Ishikawa (cell line): ENCODE data around the gene CRMP1.
A peak's percentile ranks its signal among the peaks of the same experiment; 100 is the strongest.

Experiments
- CEBPB ChIP-seq: IDR thresholded peaks from 2 replicates; pipeline ENCODE4 v1.6.1; 2012
- CREB1 ChIP-seq: IDR thresholded peaks from 2 replicates; pipeline ENCODE4 v1.6.1; 2012; ENCODE audit warnings: low read depth
- EGR1 ChIP-seq: IDR thresholded peaks from 2 replicates; pipeline ENCODE4 v1.6.1; 2012
- EP300 ChIP-seq: IDR thresholded peaks from 2 replicates; pipeline ENCODE4 v1.6.1; 2012; ENCODE audit warnings: borderline replicate concordance
- FOXM1 ChIP-seq: IDR thresholded peaks from 2 replicates; pipeline ENCODE4 v1.6.1; 2012; ENCODE audit warnings: low read depth, borderline replicate concordance
- MAX ChIP-seq: IDR thresholded peaks from 2 replicates; pipeline ENCODE4 v1.6.1; 2012
- NFIC ChIP-seq: IDR thresholded peaks from 2 replicates; pipeline ENCODE4 v1.6.1; 2012
- RAD21 ChIP-seq: IDR thresholded peaks from 2 replicates; pipeline ENCODE4 v1.6.1; 2012; ENCODE audit warnings: low read depth
- REST ChIP-seq: IDR thresholded peaks from 2 replicates; pipeline ENCODE4 v1.6.1; 2012; ENCODE audit warnings: low read depth, mild to moderate bottlenecking
- TAF1 ChIP-seq: IDR thresholded peaks from 2 replicates; pipeline ENCODE4 v1.6.1; 2012; ENCODE audit warnings: low read depth, mild to moderate bottlenecking
- TCF12 ChIP-seq: IDR thresholded peaks from 2 replicates; pipeline ENCODE4 v1.6.1; 2012; ENCODE audit warnings: low read depth
- TEAD4 ChIP-seq: IDR thresholded peaks from 2 replicates; pipeline ENCODE4 v1.6.1; 2012
- USF1 ChIP-seq: IDR thresholded peaks from 2 replicates; pipeline ENCODE4 v1.6.1; 2012
- YY1 ChIP-seq: IDR thresholded peaks from 2 replicates; pipeline ENCODE4 v1.6.1; 2012; ENCODE audit warnings: low read depth
- ZBTB7A ChIP-seq: IDR thresholded peaks from 2 replicates; pipeline ENCODE4 v1.6.1; 2012; ENCODE audit warnings: low read depth

Gene CRMP1

GRCh38 chr4:5932035-5932568 is 39.2 kb upstream of the CRMP1 start:
- TF ChIP-seq REST (peak; percentile 62), CEBPB (no peak)

- no peak for TF ChIP-seq CREB1
- no peak for TF ChIP-seq CEBPB
- TF ChIP-seq NFIC = no peak
These were observed 38.6 kb upstream of the CRMP1 start for GRCh38 chr4:5931526-5931925.

GRCh38 chr4:5930876-5931275 is 38.0 kb upstream of the CRMP1 start:
- TF ChIP-seq EGR1 (no peak), ZBTB7A (no peak), TEAD4 (no peak), EP300 (no peak), MAX (no peak), CREB1 (no peak), NFIC (no peak), FOXM1 (no peak), RAD21 (no peak), TAF1 (no peak), TCF12 (no peak), REST (no peak), CEBPB (no peak), USF1 (no peak)

GRCh38 chr4:5930456-5930855 is 37.6 kb upstream of the CRMP1 start:
- no peak for TF ChIP-seq FOXM1
- no peak for TF ChIP-seq EP300
- no peak for TF ChIP-seq YY1
- TF ChIP-seq ZBTB7A = no peak

- TF ChIP-seq TCF12 (no peak), TAF1 (no peak), YY1 (no peak), CEBPB (no peak), RAD21 (no peak), ZBTB7A (no peak), TEAD4 (no peak), NFIC (no peak), EP300 (no peak), CREB1 (no peak), REST (no peak)
These were observed 36.0 kb upstream of the CRMP1 start for GRCh38 chr4:5928844-5929420.

- TF ChIP-seq USF1 (no peak), REST (0 out of 2 replicates have a peak, but pooled peaks have one; percentile 22)
These were observed 35.4 kb upstream of the CRMP1 start for GRCh38 chr4:5928274-5928673.
